M059J (cell line): Measurements from ENCODE around the gene LDLRAD4. TPM values are rescaled to one million over a fixed set of nuclear protein-coding genes. Genes with fewer than 3 reads are reported as not detected.
A peak's percentile ranks its signal among the peaks of the same experiment; 100 is the strongest.

Experiments used
- DNase-seq: peaks from one replicate; pipeline ENCODE4 v3.0.0-alpha.2; 2012; ENCODE audit warnings: low read depth
- total RNA-seq: library from RNA; depleted of rRNA; stranded (reverse); fragments of >200 nt; shearing (Covaris generic); gene quantifications from 2 replicates; pipeline ENCODE4 v1.2.3, GENCODE V29; 2014

LDLRAD4 gene
- total RNA-seq, 1 experiment from 2014 or later: 1.9 TPM

- no peak for DNase-seq
Measured at GRCh38 chr18:13265008-13265910, 46.7 kb downstream of the LDLRAD4 start.

- DNase-seq: peak; percentile 25
Measured at GRCh38 chr18:13265911-13266217, 47.3 kb downstream of the LDLRAD4 start.

- no peak for DNase-seq
Measured at GRCh38 chr18:13266218-13267100, 47.9 kb downstream of the LDLRAD4 start.

GRCh38 chr18:13267431-13267873 is 48.9 kb downstream of the LDLRAD4 start:
- peak; percentile 73 for DNase-seq

GRCh38 chr18:13268158-13269012 is 49.8 kb downstream of the LDLRAD4 start:
- DNase-seq: peak; percentile 80

- DNase-seq: no peak
Measured at GRCh38 chr18:13269013-13269280, 50.4 kb downstream of the LDLRAD4 start.

GRCh38 chr18:13269521-13270011 is 51.0 kb downstream of the LDLRAD4 start:
- no peak for DNase-seq

- no peak for DNase-seq
Measured at GRCh38 chr18:13270279-13270855, 51.8 kb downstream of the LDLRAD4 start.

- DNase-seq: no peak
Measured at GRCh38 chr18:13271302-13271911, 52.8 kb downstream of the LDLRAD4 start.

GRCh38 chr18:13272416-13272815 is 53.9 kb downstream of the LDLRAD4 start:
- no peak for DNase-seq

- no peak for DNase-seq
Measured at GRCh38 chr18:13273800-13274199, 55.2 kb downstream of the LDLRAD4 start.

- DNase-seq: no peak
Measured at GRCh38 chr18:13275075-13275474, 56.5 kb downstream of the LDLRAD4 start.

- DNase-seq: no peak
Measured at GRCh38 chr18:13276530-13277520, 58.3 kb downstream of the LDLRAD4 start.

- DNase-seq: no peak
Measured at GRCh38 chr18:13278062-13278630, 59.6 kb downstream of the LDLRAD4 start.

- no peak for DNase-seq
Measured at GRCh38 chr18:13279181-13280069, 60.9 kb downstream of the LDLRAD4 start.

- DNase-seq: peak; percentile 34
Measured at GRCh38 chr18:13280070-13280795, 61.7 kb downstream of the LDLRAD4 start.

GRCh38 chr18:13281406-13281805 is 62.8 kb downstream of the LDLRAD4 start:
- no peak for DNase-seq

GRCh38 chr18:13283746-13284145 is 65.2 kb downstream of the LDLRAD4 start:
- no peak for DNase-seq
